HG03432 (cell line): ENCODE measurements around the gene DGKE.

Experiments used
- ATAC-seq: cut with Tn5 transposase; IDR thresholded peaks from one replicate; pipeline ENCODE4 v1.9.1; 2021; ENCODE audit warnings: mild to moderate bottlenecking, moderate library complexity; ENCODE audit not compliant: unreplicated experiment

Gene DGKE

DNA sequence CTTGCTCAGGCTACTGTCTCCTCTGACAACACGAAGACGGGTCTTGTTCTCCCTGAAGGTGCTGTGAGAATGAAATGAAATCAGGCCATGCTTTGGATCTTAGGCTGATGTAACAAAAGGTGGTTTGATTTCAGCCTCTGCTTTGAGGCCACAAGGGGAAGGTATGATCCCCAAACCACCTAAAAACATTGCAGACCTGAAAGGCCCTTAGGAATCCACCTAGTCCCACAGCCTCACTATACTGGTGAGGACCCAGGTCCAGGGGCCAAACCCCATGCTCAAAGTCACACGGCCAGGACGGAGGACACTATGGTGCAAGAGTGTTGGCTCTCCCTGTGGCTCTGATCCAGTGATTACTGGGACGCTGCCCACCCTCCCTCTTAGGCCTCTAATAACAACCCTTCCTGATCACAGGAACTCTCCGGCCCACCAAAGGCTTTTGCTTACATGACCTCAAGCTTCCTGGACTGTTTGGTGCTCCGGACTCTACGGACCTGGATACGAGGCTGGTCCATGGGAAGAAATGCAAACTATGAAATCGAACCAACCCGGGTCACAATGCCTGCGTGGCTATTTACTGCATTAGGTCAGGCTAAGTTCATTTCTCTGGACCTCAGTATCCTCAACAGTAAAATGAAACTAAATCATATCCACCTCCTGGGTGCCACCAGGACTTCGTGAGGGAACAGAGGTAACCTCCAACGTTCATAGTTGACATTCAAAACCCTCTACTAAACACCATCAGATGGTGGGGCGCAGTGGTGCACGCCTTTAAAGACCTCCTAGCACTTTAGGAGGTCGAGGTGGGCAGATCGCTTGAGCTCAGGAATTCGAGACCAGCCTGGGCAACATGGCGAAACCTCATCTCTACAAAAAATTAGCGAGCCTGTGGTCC lies 78.4 kb downstream of the DGKE start:
- ATAC-seq: no peak

- ATAC-seq: no peak
These were observed 79.0 kb downstream of the DGKE start for GRCh38 chr17:56913000-56913311.

DNA sequence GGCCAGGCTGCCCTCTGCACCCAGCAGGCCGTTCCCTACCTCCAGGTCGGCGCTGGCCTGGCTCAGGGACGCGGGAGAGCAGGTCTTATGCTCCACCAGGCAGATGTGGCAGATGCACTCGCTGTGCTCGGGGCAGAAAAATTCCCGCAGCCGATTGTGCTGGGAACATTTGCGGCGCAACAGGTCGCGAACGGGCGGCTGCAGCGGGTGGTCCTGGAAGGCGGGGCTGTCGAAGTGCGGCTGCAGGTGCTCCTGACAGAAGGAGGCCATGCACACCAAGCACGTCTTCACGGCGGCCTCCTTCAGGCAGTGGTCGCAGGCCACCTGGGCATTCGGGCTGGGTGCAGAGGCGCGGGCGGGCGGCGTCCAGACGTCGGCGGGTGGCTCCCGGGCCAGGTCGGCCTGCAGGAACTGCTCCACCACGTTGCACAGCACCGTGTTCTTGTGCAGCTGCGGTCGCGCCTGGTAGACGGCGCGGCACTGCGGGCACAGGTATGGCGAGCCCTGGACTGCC lies 79.5 kb downstream of the DGKE start:
- peak; percentile 48 for ATAC-seq

GRCh38 chr17:56913867-56914580 lies 80.1 kb downstream of the DGKE start, which contains the start of gene TRIM25:
TRIM25 (minus strand) TSS chr17:56914049; CDS start chr17:56913988, 61 bp downstream.
- peak; percentile 81 for ATAC-seq

DNA sequence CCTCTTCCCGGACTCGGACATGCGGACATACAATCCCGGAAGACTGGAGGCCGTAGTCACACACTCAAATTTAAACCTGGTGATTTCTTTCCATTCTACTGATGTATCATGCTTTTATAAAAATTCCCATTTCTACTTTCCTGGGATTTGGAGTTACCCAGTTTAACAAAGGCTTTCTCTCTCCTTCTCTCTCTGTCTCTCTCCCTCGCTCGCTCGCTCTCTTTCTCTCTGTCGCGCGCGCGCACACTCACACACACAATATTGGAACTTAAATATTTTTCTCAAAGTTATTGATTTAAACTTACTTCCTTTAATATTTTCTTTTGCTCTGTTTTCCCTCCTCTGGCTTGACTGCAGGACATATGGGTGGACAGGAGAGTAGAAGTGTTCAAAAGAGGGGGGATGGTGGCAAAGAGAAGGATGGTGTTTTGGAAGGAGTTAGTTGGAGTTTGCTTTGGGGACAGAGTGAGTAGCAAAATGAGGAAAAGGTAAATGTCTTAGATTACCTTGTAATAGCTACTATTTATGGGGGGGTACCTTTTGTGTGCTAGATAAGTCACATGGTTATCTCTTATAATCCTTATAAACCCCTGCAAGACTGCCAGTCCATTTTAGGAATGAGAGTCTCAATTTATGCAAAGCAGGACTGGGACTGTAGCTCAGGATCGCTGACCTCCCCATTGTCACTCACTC lies 80.8 kb downstream of the DGKE start:
- ATAC-seq: no peak

DNA sequence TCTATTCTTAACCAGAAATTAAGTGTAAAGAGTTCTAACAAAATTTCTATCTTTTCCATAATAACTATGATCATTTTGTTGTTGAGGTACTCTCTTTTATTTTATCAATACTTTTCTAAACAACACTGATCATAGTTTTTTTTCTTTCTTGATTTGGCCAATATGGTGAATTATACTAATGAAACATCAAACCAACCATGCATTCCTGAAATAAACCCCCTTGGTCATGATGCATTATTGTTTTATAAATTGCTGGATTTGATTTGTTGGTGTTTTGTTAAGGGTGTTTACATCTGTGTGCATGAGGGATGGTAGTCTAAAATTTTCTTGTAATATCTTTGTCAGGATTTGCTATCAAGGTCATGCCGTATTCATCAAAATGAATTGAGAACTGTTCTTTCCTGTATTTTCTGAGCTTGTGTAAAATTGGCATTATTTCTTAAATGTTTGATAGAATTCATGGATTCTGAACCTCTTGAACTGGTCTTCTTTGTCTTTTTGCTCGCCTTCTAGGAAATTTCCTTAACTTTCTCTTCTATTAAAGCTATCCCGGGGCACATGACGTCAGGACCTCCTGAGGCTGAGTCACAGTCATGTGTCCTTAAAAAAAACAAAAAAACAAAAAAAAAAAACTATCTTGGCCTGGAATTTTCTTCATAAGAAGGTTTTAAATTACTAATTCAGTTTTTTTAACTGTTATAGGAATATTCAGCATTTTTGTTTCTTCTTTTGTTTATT lies 83.8 kb downstream of the DGKE start:
- no peak for ATAC-seq

- no peak for ATAC-seq
These were observed 85.0 kb downstream of the DGKE start for GRCh38 chr17:56918916-56919315.
